NCI-H2081 (cell line): Measurements from ENCODE around the gene IP6K1.
"Not testable (repeated sequence)": the region's sequence is repeated elsewhere in the genome, so short reads cannot be mapped to it uniquely, and the experiment has no call there.

Experiments
- DNase-seq, 2 experiments: peaks; one replicate each; lab custom pipeline; 2025; lab: John Stamatoyannopoulos, UW

IP6K1 gene

GRCh38 chr3:49711489-49711888 lies 74.9 kb downstream of the IP6K1 start:
- no peak for DNase-seq

- DNase-seq: no peak
Measured at GRCh38 chr3:49709852-49710251, 76.5 kb downstream of the IP6K1 start.

GRCh38 chr3:49707113-49707480 lies 79.2 kb downstream of the IP6K1 start:
- no peak for DNase-seq

- no peak for DNase-seq
Measured at GRCh38 chr3:49706456-49707112, 79.8 kb downstream of the IP6K1 start.

- no peak for DNase-seq
Measured at GRCh38 chr3:49705390-49705960, 80.9 kb downstream of the IP6K1 start.

- DNase-seq: no peak
Measured at GRCh38 chr3:49704629-49705028, 81.7 kb downstream of the IP6K1 start.

GRCh38 chr3:49703956-49704355 lies 82.4 kb downstream of the IP6K1 start:
- no peak for DNase-seq

GRCh38 chr3:49703443-49703927 lies 82.9 kb downstream of the IP6K1 start:
- peak; percentile 67 to 74 for DNase-seq

- DNase-seq: no peak
Measured at GRCh38 chr3:49702672-49703071, 83.7 kb downstream of the IP6K1 start.

GRCh38 chr3:49701388-49702077 lies 84.8 kb downstream of the IP6K1 start:
- DNase-seq: no peak

GRCh38 chr3:49700453-49701128 lies 85.8 kb downstream of the IP6K1 start:
- no peak for DNase-seq

- DNase-seq: no peak
Measured at GRCh38 chr3:49700014-49700413, 86.3 kb downstream of the IP6K1 start.

- DNase-seq: no peak
Measured at GRCh38 chr3:49699281-49699979, 86.9 kb downstream of the IP6K1 start.

- not testable (repeated sequence) for DNase-seq
Measured at GRCh38 chr3:49695350-49696015, 90.9 kb downstream of the IP6K1 start.

- DNase-seq: not testable (repeated sequence)
Measured at GRCh38 chr3:49694409-49695070, 91.8 kb downstream of the IP6K1 start.

- DNase-seq: not testable (repeated sequence)
Measured at GRCh38 chr3:49691481-49691880, 94.9 kb downstream of the IP6K1 start.

- DNase-seq: not testable (repeated sequence)
Measured at GRCh38 chr3:49690856-49691255, 95.5 kb downstream of the IP6K1 start.

GRCh38 chr3:49689908-49690624 lies 96.3 kb downstream of the IP6K1 start:
- not testable (repeated sequence) for DNase-seq

GRCh38 chr3:49689046-49689907 lies 97.1 kb downstream of the IP6K1 start, which contains the start of the genes MST1 and RNF123:
Gene MST1 (minus strand): TSS chr3:49689474. CDS start chr3:49688691, 783 bp downstream.
Gene RNF123 (plus strand): TSS chr3:49689557. CDS start chr3:49691166, 1,609 bp downstream.
- DNase-seq: no peak
